Fibroblast of skin of right quadriceps (primary cell): ENCODE measurements around the gene BRAF.
A peak's percentile ranks its signal among the peaks of the same experiment; 100 is the strongest.
"Not testable (repeated sequence)": the region's sequence is repeated elsewhere in the genome, so short reads cannot be mapped to it uniquely, and the experiment has no call there.

Source experiments
- DNase-seq: peaks from one replicate; pipeline ENCODE4 v3.0.0-alpha.2; 2013

BRAF gene

DNA sequence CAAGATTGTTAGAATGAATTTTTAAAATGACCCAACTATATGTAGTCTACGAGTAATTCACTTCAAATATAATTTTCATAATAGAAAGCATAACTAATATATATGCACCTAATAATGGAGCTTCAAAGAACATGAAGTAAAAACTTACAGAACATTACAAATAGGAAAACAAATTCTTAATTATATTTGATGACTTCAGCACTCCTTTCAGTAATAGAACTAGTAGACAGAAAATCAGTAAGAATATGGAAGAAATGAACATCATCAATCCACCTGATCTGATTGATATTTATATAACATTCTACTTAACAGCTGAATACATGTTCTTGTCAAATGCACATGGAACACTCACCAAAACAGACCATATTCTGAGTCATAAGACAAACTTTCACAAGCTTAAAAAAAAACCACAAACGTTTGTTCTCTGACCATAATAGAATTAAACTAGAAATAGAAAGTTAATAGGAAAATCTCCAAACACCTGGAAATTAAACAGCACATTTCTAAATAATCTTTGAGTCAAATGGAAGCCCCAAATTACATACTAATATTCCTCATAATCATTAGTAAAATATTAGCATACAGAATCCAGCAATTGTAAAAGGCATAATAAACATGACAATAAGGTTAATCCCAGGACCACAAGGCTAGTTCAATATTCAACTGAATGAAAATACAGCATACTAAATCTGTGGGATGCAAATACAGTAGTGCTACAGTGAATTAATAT is 48.0 kb downstream of the BRAF start:
- DNase-seq = peak; percentile 53

DNA sequence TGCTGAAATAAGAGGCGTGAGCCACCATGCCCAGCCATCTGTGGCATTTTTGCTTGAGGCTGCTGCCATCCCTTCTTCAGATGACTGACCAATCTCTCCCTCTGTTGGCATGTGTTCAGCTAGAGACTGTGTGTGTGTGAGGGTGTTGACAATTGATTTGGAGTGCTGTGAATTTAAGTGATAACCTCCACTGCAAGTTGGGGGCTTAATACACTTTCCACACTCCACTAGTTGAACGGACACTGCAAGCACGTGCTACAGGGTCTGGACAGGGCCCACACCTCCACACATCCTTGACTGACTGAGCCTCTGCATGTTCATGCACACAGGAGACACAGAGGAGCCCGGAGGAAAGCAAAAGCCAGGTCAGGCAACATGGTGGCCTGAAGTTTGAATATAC is 51.3 kb downstream of the BRAF start:
- no peak for DNase-seq

GRCh38 chr7:140870003-140870402 is 54.7 kb downstream of the BRAF start:
- DNase-seq = no peak

DNA sequence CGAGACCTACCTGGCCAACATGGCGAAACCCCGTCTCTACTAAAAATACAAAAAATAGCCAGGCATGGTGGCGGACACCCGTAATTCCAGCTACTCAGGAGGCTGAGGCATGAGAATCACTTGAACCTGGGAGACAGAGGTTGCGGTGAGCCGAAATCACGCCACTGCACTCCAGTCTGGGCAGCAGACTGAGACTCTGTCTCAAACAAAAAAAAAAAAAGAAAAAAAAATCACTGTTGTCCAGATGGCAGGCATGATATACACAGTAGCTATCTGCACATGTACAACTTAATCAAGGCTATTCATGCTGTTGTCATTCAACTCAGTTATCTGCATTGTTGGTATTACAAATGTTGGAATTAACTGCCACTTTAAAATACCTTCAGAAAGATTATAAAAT is 55.3 kb downstream of the BRAF start:
- no peak for DNase-seq

DNA sequence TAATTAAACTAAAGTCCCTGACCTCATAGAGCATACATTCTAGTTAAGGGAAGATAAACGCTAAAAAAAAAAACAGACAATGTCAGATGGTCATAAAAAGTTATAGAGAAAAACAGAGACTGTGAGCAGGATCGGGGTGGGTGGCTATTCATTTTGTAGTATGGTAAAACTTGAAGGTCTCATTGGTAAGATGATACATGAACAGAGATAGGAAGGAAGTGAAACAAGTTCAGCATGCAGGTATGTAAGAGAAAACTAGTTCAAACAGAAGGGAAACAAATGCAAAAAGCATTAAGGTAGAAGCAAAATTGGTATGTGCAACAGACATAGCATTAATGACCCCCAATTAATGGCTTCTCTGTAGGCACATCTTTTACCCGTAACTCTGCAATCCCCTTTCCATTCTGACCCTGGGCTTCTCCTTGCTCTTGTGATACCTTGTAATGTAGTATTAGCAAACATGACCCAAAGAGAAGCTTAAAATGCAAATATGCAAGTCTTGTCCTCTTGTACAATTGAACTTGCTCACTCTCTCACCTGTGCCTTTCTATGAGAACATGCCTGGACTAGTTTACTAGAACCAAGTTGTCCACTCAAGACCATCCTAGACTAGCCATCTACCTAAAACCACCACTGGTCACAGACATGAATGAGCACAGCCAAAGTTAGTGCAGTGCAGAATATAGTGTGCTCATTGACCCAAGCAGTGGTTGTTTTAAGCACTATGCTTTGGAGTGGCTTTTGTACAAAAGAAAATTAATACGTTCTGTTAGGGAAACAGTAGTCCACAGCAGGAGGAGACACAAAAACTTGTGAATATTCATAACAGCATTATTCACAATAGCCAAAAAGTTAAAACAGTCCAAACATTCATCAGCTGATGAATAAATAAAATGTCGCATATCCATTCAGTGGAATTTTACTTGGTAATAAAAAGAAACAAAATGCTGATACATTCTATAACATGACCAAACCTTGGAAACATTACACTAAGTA is 57.0 kb downstream of the BRAF start:
- DNase-seq = no peak

DNA sequence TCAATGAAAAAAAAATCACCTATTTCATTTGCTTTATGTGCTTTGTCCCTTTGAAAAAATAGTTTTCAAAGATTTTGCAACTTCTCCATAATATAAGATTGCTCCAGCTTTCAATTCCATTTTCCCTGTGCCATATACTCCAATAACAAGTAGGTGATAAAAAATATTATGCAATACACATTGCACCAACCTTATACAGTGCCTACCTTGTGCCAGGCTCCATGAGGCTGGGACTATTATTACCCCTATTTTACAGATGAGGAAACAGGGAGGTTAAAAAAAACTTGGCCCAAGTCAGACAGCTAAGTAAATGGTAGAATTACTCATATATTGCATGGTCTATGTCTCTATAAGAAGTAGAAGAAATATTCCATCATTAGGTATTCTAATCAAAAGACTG is 57.8 kb downstream of the BRAF start:
- DNase-seq = no peak

GRCh38 chr7:140864732-140865131 is 60.0 kb downstream of the BRAF start:
- no peak for DNase-seq

- DNase-seq = no peak
Observed at GRCh38 chr7:140863867-140864266, 60.9 kb downstream of the BRAF start.

DNA sequence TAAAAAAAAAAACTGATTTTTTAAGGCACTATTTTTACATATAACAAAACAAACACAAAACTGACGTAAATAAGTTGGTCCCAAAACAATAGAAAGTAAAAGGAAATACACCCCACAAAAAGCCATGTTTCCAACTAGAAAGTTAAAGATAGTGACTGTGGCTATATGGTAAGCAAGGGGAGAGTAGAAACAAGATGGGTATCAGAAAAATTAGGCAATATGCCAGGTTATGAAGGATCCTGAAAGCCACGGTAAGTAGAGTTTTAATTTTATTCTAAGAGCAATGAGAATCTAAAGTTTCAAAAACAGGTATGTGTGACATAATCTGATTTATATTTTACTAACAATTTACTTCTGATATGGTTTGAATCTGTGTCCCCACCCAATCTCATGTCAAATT is 61.5 kb downstream of the BRAF start:
- DNase-seq = no peak

DNA sequence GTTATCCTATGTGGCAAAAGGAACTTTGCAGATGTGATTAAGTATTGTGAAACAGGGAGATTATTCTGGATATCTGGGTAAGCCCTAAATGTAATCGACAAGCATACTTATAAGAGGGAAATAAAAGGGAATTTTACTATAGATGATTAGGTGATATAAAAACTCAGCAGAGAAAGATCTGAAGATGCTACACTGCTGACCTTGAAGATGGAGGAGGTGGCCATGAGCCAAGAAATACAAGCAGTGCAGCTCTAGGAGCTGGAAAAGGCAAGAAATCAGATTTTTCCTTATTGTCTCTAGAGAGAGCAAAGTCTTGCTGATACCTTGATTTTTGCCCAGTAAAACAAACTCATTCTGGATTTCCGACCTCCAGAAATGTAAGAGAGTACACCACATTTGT is 67.7 kb downstream of the BRAF start:
- no peak for DNase-seq

- DNase-seq = peak; percentile 3
Observed at GRCh38 chr7:140841166-140841715, 83.5 kb downstream of the BRAF start.

DNA sequence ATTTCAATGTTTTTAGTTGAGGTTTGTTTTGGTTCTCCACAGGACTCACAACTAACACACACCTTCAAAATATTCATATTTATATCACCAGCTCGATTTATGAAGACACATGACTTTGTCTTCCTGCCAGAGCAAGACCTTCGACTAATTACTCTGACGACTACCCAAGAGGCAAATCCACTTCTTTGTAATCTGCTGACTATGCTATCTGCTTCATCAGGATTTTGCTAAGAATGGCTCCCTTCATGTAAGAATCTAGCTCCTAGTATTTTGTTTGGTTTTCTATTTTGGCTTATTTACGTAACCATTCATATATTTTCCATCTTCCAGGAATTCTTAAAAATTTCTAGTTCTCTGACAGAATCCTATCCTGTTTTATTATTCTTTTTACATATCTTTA is 93.0 kb downstream of the BRAF start:
- no peak for DNase-seq

GRCh38 chr7:140829720-140830119 is 95.0 kb downstream of the BRAF start:
- no peak for DNase-seq

GRCh38 chr7:140828741-140829140 is 96.0 kb downstream of the BRAF start:
- DNase-seq = no peak

GRCh38 chr7:140817383-140817782 is 107.3 kb downstream of the BRAF start:
- DNase-seq = not testable (repeated sequence)

DNA sequence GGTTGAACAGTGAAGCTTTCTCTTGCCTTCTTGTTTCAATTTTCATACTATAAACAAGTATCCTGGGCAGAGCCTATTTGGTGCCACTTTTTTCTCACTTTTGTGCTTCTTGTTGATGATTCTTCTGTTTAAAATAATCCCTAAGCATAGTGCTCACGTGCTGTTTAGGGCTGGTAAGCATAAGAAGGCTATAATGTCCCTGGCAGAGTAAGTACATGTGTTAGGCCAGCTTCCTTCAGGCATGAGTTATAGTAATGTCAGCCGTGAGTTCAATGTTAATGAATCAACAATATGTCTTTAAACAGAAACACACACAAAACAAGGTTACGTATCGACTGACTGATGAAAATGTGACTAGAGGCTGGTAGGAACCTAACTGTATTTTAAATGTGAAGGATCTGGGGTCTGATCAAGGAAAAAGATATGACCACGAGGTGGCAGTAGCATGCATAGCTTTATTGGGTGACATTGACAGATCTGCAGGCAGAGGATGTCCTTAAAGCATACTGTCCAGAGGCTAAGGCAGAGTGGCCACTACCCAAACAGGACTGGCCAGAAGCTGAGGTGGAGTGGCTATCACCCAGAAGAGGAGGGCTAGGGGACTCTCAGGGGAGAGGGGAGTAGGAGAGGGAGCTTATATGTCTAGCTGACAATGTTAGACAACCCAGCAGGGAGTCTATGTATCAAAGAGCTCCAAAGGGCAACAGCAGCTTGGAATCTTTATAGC is 113.7 kb downstream of the BRAF start:
- peak; percentile 58 for DNase-seq

DNA sequence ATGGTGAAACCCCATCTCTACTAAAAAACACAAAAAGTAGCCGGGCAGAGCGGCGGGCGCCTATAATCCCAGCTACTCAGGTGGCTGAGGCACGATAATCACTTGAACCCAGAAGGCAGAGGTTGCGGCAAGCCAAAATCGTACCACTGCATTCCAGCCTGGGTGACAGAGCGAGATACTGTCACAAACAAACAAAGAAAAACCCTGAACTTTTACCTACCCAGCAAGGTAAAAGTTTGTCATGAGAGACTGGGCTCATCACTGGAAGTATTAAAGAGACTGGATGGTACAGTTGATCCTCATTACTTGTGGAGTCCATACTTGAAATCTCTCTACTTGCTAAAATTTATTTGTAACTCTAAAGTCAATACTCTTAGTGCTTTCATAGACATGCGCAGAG is 114.3 kb downstream of the BRAF start:
- no peak for DNase-seq

GRCh38 chr7:140778975-140779374 is 145.8 kb downstream of the BRAF start:
- no peak for DNase-seq

- DNase-seq = no peak
Observed at GRCh38 chr7:140778568-140778967, 146.2 kb downstream of the BRAF start.

DNA sequence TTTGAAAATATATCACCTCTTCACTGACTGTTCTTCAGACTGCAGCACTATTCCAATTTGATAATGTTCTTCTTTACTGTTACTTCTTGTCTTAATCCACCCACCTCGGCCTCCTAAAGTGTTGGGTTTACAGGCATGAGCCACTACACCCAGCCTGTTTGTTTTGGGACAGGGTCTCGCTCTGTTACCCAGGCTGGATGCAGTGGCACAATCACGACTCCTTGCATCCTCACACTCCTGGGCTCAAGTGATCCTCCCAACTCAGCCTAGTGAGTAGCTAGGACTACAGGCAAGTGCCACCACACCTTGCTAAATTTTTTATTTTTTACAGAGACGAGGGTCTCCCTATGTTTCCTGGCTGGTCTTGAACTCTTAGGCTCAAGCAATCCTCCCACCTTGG is 150.4 kb downstream of the BRAF start:
- no peak for DNase-seq

DNA sequence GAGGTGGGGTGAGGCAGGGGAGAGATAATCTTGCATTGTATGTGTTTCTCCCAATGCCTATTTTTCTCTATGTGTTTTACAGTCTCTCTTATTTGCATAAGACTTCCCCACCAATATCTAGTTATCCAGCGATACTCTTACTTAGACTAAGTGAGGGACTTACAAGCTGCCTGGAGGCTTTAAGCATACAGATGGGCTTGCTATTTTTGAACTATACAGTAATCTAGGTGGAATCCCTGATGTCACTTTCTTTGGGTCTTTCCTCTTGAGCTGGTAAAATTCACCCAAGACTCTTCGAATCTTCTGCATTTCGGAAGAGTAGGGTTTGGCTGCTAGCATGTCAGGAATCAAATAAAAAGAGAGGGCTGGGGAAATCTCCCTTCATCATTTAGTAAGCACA is 151.6 kb downstream of the BRAF start:
- DNase-seq = no peak

DNA sequence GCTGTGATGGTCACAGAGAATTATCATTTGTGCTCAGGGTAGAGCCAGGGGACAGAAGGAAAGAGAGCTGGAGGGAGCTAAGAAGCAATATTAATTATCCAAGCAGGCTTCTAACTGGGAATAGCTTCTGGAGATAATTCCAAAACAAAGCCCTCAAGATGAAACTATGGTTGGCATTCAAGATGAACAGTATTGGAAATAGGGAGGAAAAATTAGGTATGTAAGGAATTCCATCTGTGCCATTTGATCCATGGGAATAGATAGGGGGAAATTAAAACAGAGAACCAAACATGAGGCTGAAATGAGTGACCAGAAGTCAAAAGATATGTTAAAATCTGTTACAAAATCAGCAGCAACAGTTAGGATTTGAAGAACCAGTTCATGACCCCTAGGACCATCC is 152.9 kb downstream of the BRAF start:
- DNase-seq = no peak

- no peak for DNase-seq
Observed at GRCh38 chr7:140769852-140770251, 154.9 kb downstream of the BRAF start.
